GM10847 (cell line): Measurements from ENCODE around the gene TMEM86B.

ENCODE experiments used
- POLR2A ChIP-seq: IDR thresholded peaks from 2 replicates; pipeline ENCODE4 v1.6.1; 2011; ENCODE audit not compliant: insufficient read length; ENCODE audit errors: extremely low read depth

The TMEM86B gene

GRCh38 chr19:55228403-55229031, at the start of gene TMEM86B:
TMEM86B (minus strand) TSS chr19:55228763; CDS start chr19:55228741, 22 bp downstream.
- no peak for TF ChIP-seq POLR2A

- no peak for TF ChIP-seq POLR2A
Observed at GRCh38 chr19:55277494-55277893, 48.9 kb upstream of the TMEM86B start.

GRCh38 chr19:55276720-55277430, 48.3 kb upstream of the TMEM86B start:
- TF ChIP-seq POLR2A = no peak

GRCh38 chr19:55275851-55276719, 47.5 kb upstream of the TMEM86B start:
- no peak for TF ChIP-seq POLR2A

GRCh38 chr19:55273978-55274707, 45.6 kb upstream of the TMEM86B start:
- no peak for TF ChIP-seq POLR2A

- no peak for TF ChIP-seq POLR2A
Observed at GRCh38 chr19:55272142-55272541, 43.6 kb upstream of the TMEM86B start.

- no peak for TF ChIP-seq POLR2A
Observed at GRCh38 chr19:55270172-55270942, 41.8 kb upstream of the TMEM86B start.

- no peak for TF ChIP-seq POLR2A
Observed at GRCh38 chr19:55269299-55269698, 40.7 kb upstream of the TMEM86B start.

- no peak for TF ChIP-seq POLR2A
Observed at GRCh38 chr19:55266840-55267239, 38.3 kb upstream of the TMEM86B start.

- no peak for TF ChIP-seq POLR2A
Observed at GRCh38 chr19:55266404-55266803, 37.8 kb upstream of the TMEM86B start.

GRCh38 chr19:55265723-55266386, 37.3 kb upstream of the TMEM86B start:
- TF ChIP-seq POLR2A = no peak

GRCh38 chr19:55265173-55265572, 36.6 kb upstream of the TMEM86B start:
- TF ChIP-seq POLR2A = no peak

GRCh38 chr19:55264531-55264930, 36.0 kb upstream of the TMEM86B start:
- TF ChIP-seq POLR2A = no peak

- TF ChIP-seq POLR2A = no peak
Observed at GRCh38 chr19:55262359-55262758, 33.8 kb upstream of the TMEM86B start.
